Mucosa of gallbladder (tissue), 1 donor: ENCODE data around the gene TSC22D4. TPM values are rescaled to one million over a fixed set of nuclear protein-coding genes. Genes with fewer than 3 reads are reported as not detected.
"Not testable (repeated sequence)": the region's sequence is repeated elsewhere in the genome, so short reads cannot be mapped to it uniquely, and the experiment has no call there.

Experiments
- DNase-seq: peaks from one replicate; pipeline ENCODE4 v3.0.0-alpha.2; 2020; ENCODE audit warnings: low spot score
- total RNA-seq: library from RNA; stranded (reverse); gene quantifications from one replicate; pipeline ENCODE4 v1.2.1, GENCODE V29; 2021
- donor health status: DM: no; HTN: no; CAD: no.

Gene TSC22D4
- total RNA-seq, 1 donor from 2014 or later = 78.2 TPM

GRCh38 chr7:100472854-100473499 is 6.0 kb downstream of the TSC22D4 start:
- DNase-seq = no peak

GRCh38 chr7:100472121-100472851 is 6.7 kb downstream of the TSC22D4 start:
- no peak for DNase-seq

GRCh38 chr7:100471021-100471420 is 8.0 kb downstream of the TSC22D4 start:
- no peak for DNase-seq

GRCh38 chr7:100469227-100470044 is 9.6 kb downstream of the TSC22D4 start:
- peak; percentile 86 for DNase-seq

GRCh38 chr7:100467638-100468373 is 11.2 kb downstream of the TSC22D4 start:
- no peak for DNase-seq

GRCh38 chr7:100466653-100467605 is 12.1 kb downstream of the TSC22D4 start:
- DNase-seq = no peak

- DNase-seq = peak; percentile 73
Measured at GRCh38 chr7:100465702-100466311, 13.2 kb downstream of the TSC22D4 start.

- DNase-seq = no peak
Measured at GRCh38 chr7:100465299-100465698, 13.7 kb downstream of the TSC22D4 start.

GRCh38 chr7:100464791-100465190 is 14.2 kb downstream of the TSC22D4 start:
- DNase-seq = no peak

GRCh38 chr7:100464210-100464660 is 14.8 kb downstream of the TSC22D4 start, which contains the start of gene SPACDR:
Gene SPACDR, minus strand, starts transcription at chr7:100464260. Its CDS starts 235 bp downstream, at chr7:100464025.
- DNase-seq = no peak

GRCh38 chr7:100457033-100457432 is 22.0 kb downstream of the TSC22D4 start:
- DNase-seq = no peak

- no peak for DNase-seq
Measured at GRCh38 chr7:100456562-100456961, 22.5 kb downstream of the TSC22D4 start.

GRCh38 chr7:100455206-100455605 is 23.8 kb downstream of the TSC22D4 start:
- no peak for DNase-seq

- not testable (repeated sequence) for DNase-seq
Measured at GRCh38 chr7:100453854-100454253, 25.2 kb downstream of the TSC22D4 start.

GRCh38 chr7:100452513-100452912 is 26.5 kb downstream of the TSC22D4 start:
- DNase-seq = no peak

GRCh38 chr7:100449190-100449795 is 29.7 kb downstream of the TSC22D4 start:
- no peak for DNase-seq

GRCh38 chr7:100447363-100447762 is 31.7 kb downstream of the TSC22D4 start:
- not testable (repeated sequence) for DNase-seq

GRCh38 chr7:100446040-100446439 is 33.0 kb downstream of the TSC22D4 start:
- no peak for DNase-seq
